HepG2 (cell line): ENCODE data around the gene PTCRA. TPM values are rescaled to one million over a fixed set of nuclear protein-coding genes. Genes with fewer than 3 reads are reported as not detected.

Experiments used
- CEBPZ ChIP-seq: IDR thresholded peaks from 2 replicates; pipeline ENCODE4 v1.6.1; 2012; ENCODE audit warnings: low read length, improper control_type of control experiment
- DMTF1 ChIP-seq: sonication (generic); formaldehyde crosslinking; IDR thresholded peaks from 2 replicates; pipeline ENCODE4 v1.4.0; 2020; ENCODE audit warnings: mild to moderate bottlenecking, missing genetic modification reagents
- HNF1B ChIP-seq: sonication (generic); formaldehyde crosslinking; IDR thresholded peaks from 2 replicates; pipeline ENCODE4 v1.5.1; 2020; ENCODE audit warnings: mild to moderate bottlenecking, moderate library complexity, missing genetic modification reagents
- HOXA3 ChIP-seq: sonication (generic); formaldehyde crosslinking; IDR thresholded peaks from 2 replicates; pipeline ENCODE4 v1.5.0; 2020; ENCODE audit warnings: missing genetic modification reagents
- MLX ChIP-seq: IDR thresholded peaks from 2 replicates; pipeline ENCODE4 v1.6.1; 2016
- NFKB2 ChIP-seq: sonication (generic); formaldehyde crosslinking; IDR thresholded peaks from 2 replicates; pipeline ENCODE4 v1.4.0; 2020; ENCODE audit warnings: missing genetic modification reagents, borderline replicate concordance
- POLR2G ChIP-seq: fragments of 200-400 bp; formaldehyde crosslinking; IDR thresholded peaks from 2 replicates; pipeline ENCODE4 v1.6.1; 2018; ENCODE audit warnings: mild to moderate bottlenecking, low read depth, low read length, moderate library complexity
- PRDM15 ChIP-seq: sonication (generic); formaldehyde crosslinking; IDR thresholded peaks from 2 replicates; pipeline ENCODE4 v1.4.0; 2020; ENCODE audit warnings: missing genetic modification reagents
- RCOR2 ChIP-seq: IDR thresholded peaks from 2 replicates; pipeline ENCODE4 v1.6.1; 2016; ENCODE audit warnings: missing biosample characterization, missing genetic modification reagents
- ZNF687 ChIP-seq: sonication (generic); formaldehyde crosslinking; IDR thresholded peaks from 2 replicates; pipeline ENCODE4 v1.5.1; 2020; ENCODE audit warnings: mild to moderate bottlenecking, missing genetic modification reagents, moderate library complexity
- polyA plus RNA-seq, 8 experiments: library from polyadenylated mRNA; depleted of rRNA in 3 of 8; stranded (reverse) in 7 of 8; unstranded in 1 of 8; fragments of >200 nt; fragmentation: Illumina TruSeq in 4 of 8; extraction: Trizol in 4 of 8; gene quantifications; 2 replicates each; pipeline versions ENCODE4 v1.2.1 to v1.2.3, GENCODE V29; 2011 to 2016; ENCODE audit warnings: low read depth in 4 of 8, missing spikeins in 1 of 8, mixed read lengths in 1 of 8; ENCODE audit not compliant: insufficient read depth in 1 of 8
- total RNA-seq, 5 experiments: library from RNA; depleted of rRNA; stranded (reverse); fragments of >200 nt; fragmentation: Illumina TruSeq; extraction: Trizol; gene quantifications; 2 replicates each; pipeline ENCODE4 v1.2.3, GENCODE V29; 2016; ENCODE audit warnings: low read depth in 1 of 5

PTCRA gene
- total and polyA plus RNA-seq, 2 of the 13 experiments (the other 11 are each of a cell fraction or from before 2014, with no cell fraction given) = not detected

GRCh38 chr6:42911171-42912021, 4.5 kb upstream of the PTCRA start (continued):
- TF ChIP-seq ZNF687 (CRISPR knock-in tag) (peak; percentile 68), CEBPZ (no peak), RCOR2 (CRISPR knock-in tag) (no peak), HOXA3 (CRISPR knock-in tag) (peak; percentile 5; the same call in 1 of the 2 replicates), HNF1B (CRISPR knock-in tag) (peak; percentile 34; the same call in 1 of the 2 replicates), MLX (CRISPR knock-in tag) (no peak), POLR2G (no peak), PRDM15 (CRISPR knock-in tag) (no peak), DMTF1 (CRISPR knock-in tag) (no peak), NFKB2 (CRISPR knock-in tag) (no peak)
